LNCAP (cell line): ENCODE results near the gene ZNF407.

ENCODE experiments used
- TF ChIP-seq, protein P1 (sequence below): fragments of 450-650 bp; IDR thresholded peaks from 2 replicates; pipeline ENCODE4 v1.5.1; 2017; ENCODE audit warnings: mild to moderate bottlenecking

ZNF407 gene

DNA sequence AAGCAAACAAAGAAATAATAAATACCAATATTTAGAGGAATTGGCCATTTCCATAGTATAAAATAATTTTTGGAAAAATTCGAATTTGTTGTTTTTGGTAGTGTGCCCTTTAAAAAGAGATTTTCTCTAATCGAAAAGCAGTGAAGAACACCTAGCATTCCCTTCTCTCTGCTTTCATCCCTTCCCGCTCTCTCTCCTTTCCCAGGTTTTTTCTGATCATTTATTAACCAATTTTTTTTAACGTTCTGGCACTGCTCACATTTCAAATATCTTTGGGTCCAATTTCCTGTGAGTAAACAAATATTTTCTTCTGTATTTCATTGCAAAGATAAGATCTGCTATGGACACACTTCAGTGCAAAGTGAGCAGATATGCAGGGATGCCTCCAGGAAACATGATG, 101.2 kb downstream of the ZNF407 start:
- TF ChIP-seq, protein P1, sequence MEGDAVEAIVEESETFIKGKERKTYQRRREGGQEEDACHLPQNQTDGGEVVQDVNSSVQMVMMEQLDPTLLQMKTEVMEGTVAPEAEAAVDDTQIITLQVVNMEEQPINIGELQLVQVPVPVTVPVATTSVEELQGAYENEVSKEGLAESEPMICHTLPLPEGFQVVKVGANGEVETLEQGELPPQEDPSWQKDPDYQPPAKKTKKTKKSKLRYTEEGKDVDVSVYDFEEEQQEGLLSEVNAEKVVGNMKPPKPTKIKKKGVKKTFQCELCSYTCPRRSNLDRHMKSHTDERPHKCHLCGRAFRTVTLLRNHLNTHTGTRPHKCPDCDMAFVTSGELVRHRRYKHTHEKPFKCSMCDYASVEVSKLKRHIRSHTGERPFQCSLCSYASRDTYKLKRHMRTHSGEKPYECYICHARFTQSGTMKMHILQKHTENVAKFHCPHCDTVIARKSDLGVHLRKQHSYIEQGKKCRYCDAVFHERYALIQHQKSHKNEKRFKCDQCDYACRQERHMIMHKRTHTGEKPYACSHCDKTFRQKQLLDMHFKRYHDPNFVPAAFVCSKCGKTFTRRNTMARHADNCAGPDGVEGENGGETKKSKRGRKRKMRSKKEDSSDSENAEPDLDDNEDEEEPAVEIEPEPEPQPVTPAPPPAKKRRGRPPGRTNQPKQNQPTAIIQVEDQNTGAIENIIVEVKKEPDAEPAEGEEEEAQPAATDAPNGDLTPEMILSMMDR: no peak

DNA sequence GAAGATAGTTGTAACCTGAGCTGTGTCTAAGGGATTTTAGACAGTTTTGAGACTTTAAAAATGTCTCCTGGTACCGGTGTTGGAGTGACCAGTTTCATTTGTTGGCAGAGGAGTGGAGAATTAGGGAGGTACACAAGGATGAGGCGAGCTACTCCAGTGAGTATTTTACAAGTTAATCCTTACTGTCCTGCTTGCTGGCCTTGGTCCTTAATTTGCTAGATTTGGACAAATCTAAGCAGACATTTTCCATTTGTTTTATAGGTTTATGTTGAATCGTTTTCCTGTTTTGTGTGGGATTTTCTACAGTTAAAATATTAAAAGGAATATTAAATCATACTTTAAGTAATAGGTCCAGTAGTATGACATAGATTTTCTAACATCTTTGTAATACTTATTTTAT, 101.8 kb downstream of the ZNF407 start:
- TF ChIP-seq, protein P1: no peak

DNA sequence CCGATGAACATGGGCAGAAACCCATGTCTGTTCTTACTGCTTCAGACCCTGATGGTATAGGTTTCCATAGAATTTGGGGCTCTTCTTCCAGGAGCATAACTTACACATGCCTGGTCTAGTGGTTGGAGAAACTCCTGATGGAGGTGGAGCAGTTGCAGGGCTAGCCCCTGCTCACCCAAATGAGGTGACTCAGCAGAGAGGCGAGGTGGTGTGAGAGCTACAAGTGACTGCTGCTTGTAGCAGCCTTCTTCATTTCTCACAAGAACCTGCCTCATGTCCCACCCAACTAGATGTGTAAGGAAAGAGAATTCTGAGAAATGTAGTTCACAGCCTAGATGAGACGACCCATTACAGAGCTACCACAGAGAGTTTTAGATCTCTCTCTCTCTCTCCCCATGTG, 105.3 kb downstream of the ZNF407 start:
- TF ChIP-seq, protein P1: no peak

DNA sequence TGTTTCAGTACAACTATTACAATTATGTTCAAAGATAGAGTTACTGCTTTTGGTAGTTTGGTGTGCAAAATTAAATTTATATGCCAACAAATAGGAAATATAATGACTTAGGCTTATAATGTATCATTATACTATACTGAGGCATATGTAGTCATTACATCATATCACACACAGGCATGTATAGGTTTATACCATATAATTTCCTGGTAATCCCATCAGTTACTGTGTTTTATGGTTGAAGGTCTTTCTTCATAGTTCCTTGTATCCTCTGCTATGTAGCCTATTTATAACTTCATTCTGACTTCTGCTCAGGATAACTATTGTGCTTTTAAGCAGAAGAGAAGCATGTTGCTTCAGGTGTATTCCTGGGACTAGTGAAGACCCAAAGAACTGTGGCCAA, 110.5 kb downstream of the ZNF407 start:
- TF ChIP-seq, protein P1: no peak

DNA sequence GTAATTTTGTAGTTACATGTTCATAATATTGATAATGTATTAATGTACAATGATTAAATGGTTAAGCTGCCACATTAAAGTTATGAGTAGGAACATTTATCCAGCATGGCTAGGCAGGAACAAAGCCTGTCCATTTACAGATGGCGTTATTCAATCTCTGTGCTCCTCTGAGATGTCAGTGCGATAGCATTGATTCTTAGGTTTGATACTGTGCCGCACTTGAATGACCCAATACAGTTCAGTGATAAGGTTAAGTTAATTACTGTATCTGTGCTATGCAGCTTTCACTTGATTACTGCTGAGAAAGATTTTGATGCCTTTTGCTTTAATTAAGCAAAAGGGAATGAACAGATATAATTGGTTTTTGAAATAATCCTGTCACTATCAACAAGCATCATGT, 111.8 kb downstream of the ZNF407 start:
- TF ChIP-seq, protein P1: no peak

DNA sequence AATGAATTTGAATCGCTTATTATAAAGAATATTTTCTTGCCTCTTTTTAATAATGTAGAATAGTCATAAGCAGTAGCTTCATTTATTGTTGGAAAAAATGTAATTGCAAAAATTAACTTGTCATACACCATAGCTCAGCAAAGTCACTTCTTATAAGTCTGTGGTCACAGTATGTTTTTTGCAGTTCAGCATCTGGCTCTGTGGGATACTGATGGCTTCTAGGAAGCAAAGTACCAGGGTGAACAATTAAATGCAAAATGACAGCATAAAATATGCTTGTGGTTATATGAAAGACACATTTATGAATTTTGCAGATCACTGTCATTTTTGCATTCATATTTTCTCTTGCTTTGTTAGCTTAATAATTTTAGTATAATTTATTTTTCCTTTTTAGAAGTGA, 116.5 kb downstream of the ZNF407 start:
- TF ChIP-seq, protein P1: no peak

DNA sequence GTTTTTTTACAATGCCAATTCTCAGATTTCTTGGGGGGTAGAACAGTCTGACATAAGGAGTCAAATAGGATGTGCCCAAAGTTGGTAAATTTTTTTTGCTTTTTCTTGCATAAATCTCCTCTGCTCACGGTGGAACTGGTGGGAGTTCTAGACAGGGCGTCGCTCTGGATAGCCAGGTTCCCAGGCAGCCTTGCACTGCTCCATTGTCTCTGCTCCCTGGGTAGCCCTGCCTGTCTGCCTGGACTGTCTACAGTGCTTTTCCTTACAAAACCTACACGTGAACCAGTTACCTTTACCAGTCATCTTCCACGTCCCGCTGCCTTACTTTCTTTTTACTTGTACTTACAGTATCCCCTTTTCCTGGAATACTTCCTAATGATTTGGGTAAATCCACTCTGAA, 117.1 kb downstream of the ZNF407 start:
- TF ChIP-seq, protein P1: no peak

DNA sequence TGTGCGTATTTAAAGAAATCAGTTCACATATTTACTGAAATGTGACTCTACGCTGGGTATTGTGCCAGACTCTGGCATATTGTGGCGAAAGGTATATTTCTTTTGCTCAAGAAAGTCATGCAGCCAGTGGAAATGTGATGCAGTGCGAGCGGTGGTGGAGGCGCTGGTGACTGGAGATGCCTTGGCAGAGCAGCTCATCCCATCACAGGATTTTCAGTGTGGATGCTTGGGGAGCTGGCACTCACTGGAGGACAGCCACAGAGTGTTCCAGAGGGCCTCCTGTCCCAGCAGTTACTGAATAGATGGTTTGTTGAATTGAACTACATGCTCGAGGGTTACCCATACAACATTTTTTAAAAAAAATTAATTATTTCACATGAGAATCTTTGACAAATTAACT, 117.6 kb downstream of the ZNF407 start:
- TF ChIP-seq, protein P1: no peak
